Type B pancreatic cell (in vitro differentiated cells): ENCODE measurements around the gene NKD2. TPM values are rescaled to one million over a fixed set of nuclear protein-coding genes. Genes with fewer than 3 reads are reported as not detected.
A peak's percentile ranks its signal among the peaks of the same experiment; 100 is the strongest.

Source experiments
- DNase-seq: peaks from one replicate; pipeline ENCODE4 v3.0.0; 2021; ENCODE audit warnings: mixed read lengths; ENCODE audit not compliant: unreplicated experiment; ENCODE audit errors: extremely low spot score
- H3K27ac Mint-ChIP-seq: 2 replicates; pipeline ENCODE4 v1.8.0; 2021; ENCODE audit warnings: mild to moderate bottlenecking, mixed read lengths
- H3K27me3 Mint-ChIP-seq: 2 replicates; pipeline ENCODE4 v1.8.0; 2021; ENCODE audit warnings: mixed read lengths
- H3K36me3 Mint-ChIP-seq: 2 replicates; pipeline ENCODE4 v1.8.0; 2021; ENCODE audit warnings: mixed read lengths
- H3K4me1 Mint-ChIP-seq: one replicate; pipeline ENCODE4 v1.8.0; 2021; ENCODE audit warnings: mixed read lengths; ENCODE audit not compliant: unreplicated experiment
- H3K4me3 Mint-ChIP-seq: 2 replicates; pipeline ENCODE4 v1.8.0; 2021; ENCODE audit warnings: mild to moderate bottlenecking, mixed read lengths
- H3K9me3 Mint-ChIP-seq: 2 replicates; pipeline ENCODE4 v1.8.0; 2021; ENCODE audit warnings: mixed read lengths
- long read RNA-seq: library from polyadenylated mRNA; unstranded; transcript quantifications from one replicate; pipeline ENCODE4 v2.0.0, GENCODE V29; 2020
- total RNA-seq: library from RNA; stranded (reverse); gene quantifications from 2 replicates; pipeline ENCODE4 v1.2.1, GENCODE V29; 2021; ENCODE audit warnings: low replicate concordance
- TF ChIP-seq, protein P1 (sequence below): fragments of 200-600 bp; sonication (generic); conservative IDR thresholded peaks from 2 replicates; pipeline ENCODE4 v1.5.0; 2021; ENCODE audit warnings: antibody characterized with exemption, mild to moderate bottlenecking

Gene NKD2, protein sequence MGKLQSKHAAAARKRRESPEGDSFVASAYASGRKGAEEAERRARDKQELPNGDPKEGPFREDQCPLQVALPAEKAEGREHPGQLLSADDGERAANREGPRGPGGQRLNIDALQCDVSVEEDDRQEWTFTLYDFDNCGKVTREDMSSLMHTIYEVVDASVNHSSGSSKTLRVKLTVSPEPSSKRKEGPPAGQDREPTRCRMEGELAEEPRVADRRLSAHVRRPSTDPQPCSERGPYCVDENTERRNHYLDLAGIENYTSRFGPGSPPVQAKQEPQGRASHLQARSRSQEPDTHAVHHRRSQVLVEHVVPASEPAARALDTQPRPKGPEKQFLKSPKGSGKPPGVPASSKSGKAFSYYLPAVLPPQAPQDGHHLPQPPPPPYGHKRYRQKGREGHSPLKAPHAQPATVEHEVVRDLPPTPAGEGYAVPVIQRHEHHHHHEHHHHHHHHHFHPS
- 23.3 and 24.3 TPM in 2 replicates for total RNA-seq
- long read RNA-seq: 0 reads

DNA sequence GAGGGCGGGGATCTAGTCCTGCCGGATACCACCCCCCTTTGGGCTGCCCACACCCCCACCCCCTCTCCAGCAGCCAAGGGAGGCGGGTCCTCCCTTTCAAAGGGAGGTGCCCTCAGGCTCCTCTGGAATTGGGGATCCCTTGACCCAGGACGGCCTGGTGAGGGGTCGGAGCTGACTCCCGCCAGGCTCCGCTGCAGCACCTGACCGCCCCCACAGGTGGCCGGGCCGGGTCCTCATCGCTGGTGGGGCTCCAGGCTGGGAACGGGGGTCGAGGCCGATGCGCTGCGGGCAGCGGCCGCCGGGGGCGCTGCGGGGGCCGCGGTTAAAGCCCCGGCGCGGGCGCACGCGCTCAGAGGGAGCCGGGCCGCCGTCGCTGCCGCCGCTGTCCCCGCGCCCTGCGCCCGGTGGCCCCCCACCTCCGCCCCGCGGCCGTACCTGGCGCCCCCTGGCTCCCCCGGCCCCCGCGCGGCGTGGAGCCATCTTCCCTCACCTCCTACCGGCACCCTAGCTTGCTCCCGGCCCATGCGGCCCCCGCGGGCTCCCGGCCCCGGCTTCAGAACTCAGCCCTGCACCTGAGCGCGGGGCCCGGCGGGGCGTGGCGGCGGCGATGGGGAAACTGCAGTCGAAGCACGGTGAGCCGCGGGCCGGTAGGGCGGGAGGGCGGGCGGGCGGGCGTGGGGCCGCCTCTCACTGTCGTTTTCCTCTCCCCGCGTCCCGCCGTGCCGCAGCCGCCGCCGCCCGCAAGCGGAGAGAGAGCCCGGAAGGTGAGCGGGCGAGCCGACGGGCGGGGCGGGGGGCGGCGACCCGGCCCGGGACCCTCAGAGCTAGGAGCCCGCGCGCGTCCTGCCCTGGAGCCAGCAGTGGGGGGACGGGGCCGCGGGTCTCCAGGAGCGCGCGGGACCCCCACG lies at the start of gene NKD2:
Gene NKD2, plus strand, starts transcription at position 352 of the 908 bp plus-strand sequence. Its CDS starts 256 bp downstream, at position 608.
- Mint-ChIP-seq H3K27me3 (peaks cover 31% of the 10 kb centered on the region), H3K4me3 (peak within 1 kb of the TSS; percentile 87), H3K36me3 (no peaks in the 10 kb centered on the region), H3K4me1 (peaks cover 35% of the 10 kb centered on the region), H3K9me3 (no peaks in the 10 kb centered on the region), H3K27ac (peak within 1 kb of the TSS; percentile 82)
- TF ChIP-seq, protein P1, sequence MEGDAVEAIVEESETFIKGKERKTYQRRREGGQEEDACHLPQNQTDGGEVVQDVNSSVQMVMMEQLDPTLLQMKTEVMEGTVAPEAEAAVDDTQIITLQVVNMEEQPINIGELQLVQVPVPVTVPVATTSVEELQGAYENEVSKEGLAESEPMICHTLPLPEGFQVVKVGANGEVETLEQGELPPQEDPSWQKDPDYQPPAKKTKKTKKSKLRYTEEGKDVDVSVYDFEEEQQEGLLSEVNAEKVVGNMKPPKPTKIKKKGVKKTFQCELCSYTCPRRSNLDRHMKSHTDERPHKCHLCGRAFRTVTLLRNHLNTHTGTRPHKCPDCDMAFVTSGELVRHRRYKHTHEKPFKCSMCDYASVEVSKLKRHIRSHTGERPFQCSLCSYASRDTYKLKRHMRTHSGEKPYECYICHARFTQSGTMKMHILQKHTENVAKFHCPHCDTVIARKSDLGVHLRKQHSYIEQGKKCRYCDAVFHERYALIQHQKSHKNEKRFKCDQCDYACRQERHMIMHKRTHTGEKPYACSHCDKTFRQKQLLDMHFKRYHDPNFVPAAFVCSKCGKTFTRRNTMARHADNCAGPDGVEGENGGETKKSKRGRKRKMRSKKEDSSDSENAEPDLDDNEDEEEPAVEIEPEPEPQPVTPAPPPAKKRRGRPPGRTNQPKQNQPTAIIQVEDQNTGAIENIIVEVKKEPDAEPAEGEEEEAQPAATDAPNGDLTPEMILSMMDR: peak; percentile 81
- DNase-seq: peak; percentile 77

DNA sequence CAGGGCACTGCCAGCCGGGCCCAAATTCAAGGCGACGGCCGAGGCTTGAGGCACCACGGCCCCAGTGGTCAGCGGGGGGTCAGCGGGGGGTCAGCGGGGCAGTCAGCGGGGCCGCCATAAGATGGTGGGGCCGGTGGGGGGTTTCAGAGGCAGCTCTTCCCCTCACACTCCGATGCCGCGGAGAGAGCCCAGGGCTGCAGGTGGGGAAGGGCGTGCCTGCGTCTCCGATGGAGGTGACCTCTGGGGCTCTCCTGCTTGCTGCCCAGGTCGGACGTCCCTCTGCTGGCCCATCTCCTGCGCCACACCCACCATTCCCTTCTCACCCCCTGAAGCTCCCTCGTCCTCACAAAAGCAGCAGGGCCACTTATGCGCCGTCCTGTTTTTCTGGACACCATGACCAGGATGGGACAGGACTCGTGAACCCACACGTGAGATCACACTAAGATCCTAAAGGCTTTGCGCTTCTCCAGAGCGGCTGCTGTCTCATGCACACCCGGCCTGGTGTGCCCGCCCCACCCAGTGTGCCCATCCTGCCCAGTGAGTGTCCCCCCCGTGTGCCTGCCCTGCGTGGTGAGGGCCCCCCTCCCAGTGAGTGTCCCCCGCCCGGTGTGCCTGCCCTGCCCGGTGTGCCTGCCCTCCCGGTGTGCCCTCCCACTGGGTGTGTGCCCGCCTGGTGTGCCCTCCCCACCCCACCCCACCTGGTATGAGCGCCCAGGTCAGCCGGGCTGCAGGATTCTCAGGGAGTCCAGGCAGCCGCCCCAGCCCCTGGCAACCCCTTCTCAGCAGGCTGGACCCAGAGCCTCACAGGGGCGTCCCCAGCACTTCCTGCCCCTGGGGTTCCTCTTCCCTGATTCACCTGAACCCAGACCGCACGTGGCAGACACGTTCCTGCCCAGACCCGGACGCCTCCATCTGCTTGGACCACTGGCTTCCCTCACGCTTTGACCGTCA lies 48.7 kb upstream of the NKD2 start:
- H3K27ac Mint-ChIP-seq: no peak overlapping the region
- no peaks in the 10 kb centered on the region for H3K36me3 Mint-ChIP-seq
- peaks cover 31% of the 10 kb centered on the region for H3K4me1 Mint-ChIP-seq
- H3K9me3 Mint-ChIP-seq: no peaks in the 10 kb centered on the region
- DNase-seq: peak; percentile 68
- H3K27me3 Mint-ChIP-seq: peaks cover 8% of the 10 kb centered on the region
- H3K4me3 Mint-ChIP-seq: peak overlapping the region; percentile 9
- TF ChIP-seq, protein P1: no peak

DNA sequence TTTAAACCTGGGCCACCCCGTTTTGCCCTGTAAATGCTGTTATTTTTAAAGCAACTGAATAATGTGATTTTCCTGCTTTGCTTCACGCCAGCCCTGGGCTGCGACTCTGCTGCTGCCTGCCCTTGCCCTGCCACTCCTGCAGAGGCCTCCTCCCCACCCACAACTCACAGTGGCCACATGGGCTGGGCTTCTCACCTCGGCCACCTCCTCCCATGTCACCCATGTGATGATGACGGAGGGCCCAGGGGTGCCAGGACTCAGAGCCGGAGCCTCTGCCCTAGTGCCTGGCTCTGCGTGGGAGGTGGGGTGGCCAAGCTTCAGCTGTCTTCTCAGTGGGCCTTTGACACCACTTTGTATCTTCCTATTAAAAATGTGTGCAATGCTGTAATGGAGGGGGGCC lies 48.1 kb upstream of the NKD2 start:
- TF ChIP-seq, protein P1: no peak
- peak; percentile 60 for DNase-seq
- H3K4me1 Mint-ChIP-seq: peaks cover 25% of the 10 kb centered on the region
- no peak overlapping the region for H3K27ac Mint-ChIP-seq
- H3K4me3 Mint-ChIP-seq: peak overlapping the region; percentile 9
- H3K27me3 Mint-ChIP-seq: peaks cover 2% of the 10 kb centered on the region
- no peaks in the 10 kb centered on the region for H3K9me3 Mint-ChIP-seq
- no peaks in the 10 kb centered on the region for H3K36me3 Mint-ChIP-seq

DNA sequence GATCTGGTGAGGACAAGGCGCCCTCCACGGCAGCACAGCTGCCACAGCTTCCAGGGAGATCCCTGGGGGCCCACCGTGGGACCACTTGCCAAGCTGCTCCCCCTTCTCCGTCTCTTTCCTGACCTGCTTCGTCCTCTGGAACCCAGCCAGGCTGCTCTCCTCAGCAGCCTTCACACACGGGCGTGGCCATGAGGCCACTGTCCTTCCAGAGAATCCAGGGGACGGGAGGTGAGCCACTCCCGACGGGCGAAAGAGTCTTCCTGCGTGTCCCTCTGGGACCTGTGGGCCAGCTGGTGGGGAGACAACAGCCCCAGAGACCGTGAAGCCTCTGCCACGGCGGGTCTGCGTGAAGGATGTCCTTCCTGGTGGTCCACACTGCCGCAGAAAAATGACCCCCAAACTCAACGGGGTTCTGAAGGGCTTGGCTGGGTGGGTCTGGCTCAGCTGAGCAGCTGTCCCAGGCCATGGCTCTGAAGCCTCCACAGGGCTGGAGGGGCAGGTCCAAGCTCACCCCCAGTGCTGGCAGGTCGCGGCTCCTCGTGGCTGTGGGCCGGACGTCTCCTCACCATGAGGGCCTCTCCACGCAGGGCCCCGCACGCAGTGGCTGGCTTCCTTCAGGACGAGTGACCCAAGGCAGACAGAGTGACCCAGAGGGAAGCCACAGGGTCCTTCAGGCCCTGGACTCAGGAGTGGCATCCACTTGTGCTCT lies 47.4 kb upstream of the NKD2 start:
- Mint-ChIP-seq H3K36me3 (no peaks in the 10 kb centered on the region), H3K9me3 (no peaks in the 10 kb centered on the region), H3K4me3 (no peak overlapping the region), H3K27ac (no peak overlapping the region), H3K27me3 (no peaks in the 10 kb centered on the region), H3K4me1 (peaks cover 21% of the 10 kb centered on the region)
- peak; percentile 59 for DNase-seq
- TF ChIP-seq, protein P1: no peak
